ENCODE results near the gene LMO3. TPM values are rescaled to one million over a fixed set of nuclear protein-coding genes. Genes with fewer than 3 reads are reported as not detected.

The LMO3 gene
- total RNA-seq, 1 donor from 2014 or later: 0.98 TPM

DNA sequence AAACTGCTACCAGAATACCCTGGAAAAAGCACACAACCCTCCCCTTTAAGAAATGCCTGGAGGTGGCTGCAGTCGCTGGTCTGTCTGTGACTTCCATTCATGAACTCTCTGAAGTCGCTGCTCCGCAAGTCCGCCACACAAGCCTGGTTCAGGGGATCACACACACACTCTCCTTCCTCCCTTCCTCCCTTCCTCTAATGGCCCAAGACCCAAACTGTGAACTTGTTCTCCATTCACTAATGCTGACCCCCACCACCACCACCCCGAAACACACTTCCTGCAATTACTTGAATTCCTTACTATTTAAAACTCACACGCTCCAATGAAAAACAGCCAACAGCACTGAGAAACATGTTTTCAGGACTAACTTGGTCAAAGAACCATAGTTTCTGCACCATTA is 1.0 kb upstream of the LMO3 start:
- H3K4me1 Mint-ChIP-seq (ENCODE audit: low read depth, unreplicated experiment): peaks cover 12% of the 10 kb centered on the region
- FAIRE-seq (no peak), DNase-seq (ENCODE audit: low read depth) (no peak)
- Histone ChIP-seq H4K20me1 (ENCODE audit: insufficient read depth, low read length) (no peaks in the 10 kb centered on the region), H3K4me3 (ENCODE audit: insufficient read depth, low read depth, low read length) (peak overlapping the region; percentile 75), H3K9ac (ENCODE audit: low read length) (peak overlapping the region; percentile 70), H3K27me3 (ENCODE audit: insufficient read depth, low read length) (peaks cover 35% of the 10 kb centered on the region), H3K4me1 (ENCODE audit: insufficient read depth, low read length) (peaks cover 5% of the 10 kb centered on the region), H3K79me2 (ENCODE audit: insufficient read depth, low read length) (no peaks in the 10 kb centered on the region), H3K36me3 (ENCODE audit: insufficient read depth, low read length) (no peaks in the 10 kb centered on the region), H3K4me2 (ENCODE audit: low read length) (peak overlapping the region; percentile 98), H2AFZ (ENCODE audit: low read depth, low read length) (peak overlapping the region; percentile 78), H3K27ac (ENCODE audit: low read depth, low read length) (no peak overlapping the region), H3K9me3 (ENCODE audit: insufficient read depth, low read depth, low read length) (no peaks in the 10 kb centered on the region)
- H3K36me3 Mint-ChIP-seq (ENCODE audit: low read depth, unreplicated experiment): no peaks in the 10 kb centered on the region
- TF ChIP-seq, protein P1, sequence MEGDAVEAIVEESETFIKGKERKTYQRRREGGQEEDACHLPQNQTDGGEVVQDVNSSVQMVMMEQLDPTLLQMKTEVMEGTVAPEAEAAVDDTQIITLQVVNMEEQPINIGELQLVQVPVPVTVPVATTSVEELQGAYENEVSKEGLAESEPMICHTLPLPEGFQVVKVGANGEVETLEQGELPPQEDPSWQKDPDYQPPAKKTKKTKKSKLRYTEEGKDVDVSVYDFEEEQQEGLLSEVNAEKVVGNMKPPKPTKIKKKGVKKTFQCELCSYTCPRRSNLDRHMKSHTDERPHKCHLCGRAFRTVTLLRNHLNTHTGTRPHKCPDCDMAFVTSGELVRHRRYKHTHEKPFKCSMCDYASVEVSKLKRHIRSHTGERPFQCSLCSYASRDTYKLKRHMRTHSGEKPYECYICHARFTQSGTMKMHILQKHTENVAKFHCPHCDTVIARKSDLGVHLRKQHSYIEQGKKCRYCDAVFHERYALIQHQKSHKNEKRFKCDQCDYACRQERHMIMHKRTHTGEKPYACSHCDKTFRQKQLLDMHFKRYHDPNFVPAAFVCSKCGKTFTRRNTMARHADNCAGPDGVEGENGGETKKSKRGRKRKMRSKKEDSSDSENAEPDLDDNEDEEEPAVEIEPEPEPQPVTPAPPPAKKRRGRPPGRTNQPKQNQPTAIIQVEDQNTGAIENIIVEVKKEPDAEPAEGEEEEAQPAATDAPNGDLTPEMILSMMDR (IDR thresholded peaks at IDR 0.05; ENCODE audit: insufficient read depth, low read depth, low read length): no peak
- TF ChIP-seq EZH2 (IDR thresholded peaks at IDR 0.05; ENCODE audit: insufficient read depth, low read length): no peak
- peak overlapping the region; percentile 85 for H3K4me3 Mint-ChIP-seq (ENCODE audit: unreplicated experiment)
- H3K27ac Mint-ChIP-seq (ENCODE audit: unreplicated experiment): peak overlapping the region; percentile 4
- H3K27me3 Mint-ChIP-seq (ENCODE audit: low read depth, unreplicated experiment): peaks cover 36% of the 10 kb centered on the region
- H3K9me3 Mint-ChIP-seq (ENCODE audit: unreplicated experiment): no peaks in the 10 kb centered on the region

DNA sequence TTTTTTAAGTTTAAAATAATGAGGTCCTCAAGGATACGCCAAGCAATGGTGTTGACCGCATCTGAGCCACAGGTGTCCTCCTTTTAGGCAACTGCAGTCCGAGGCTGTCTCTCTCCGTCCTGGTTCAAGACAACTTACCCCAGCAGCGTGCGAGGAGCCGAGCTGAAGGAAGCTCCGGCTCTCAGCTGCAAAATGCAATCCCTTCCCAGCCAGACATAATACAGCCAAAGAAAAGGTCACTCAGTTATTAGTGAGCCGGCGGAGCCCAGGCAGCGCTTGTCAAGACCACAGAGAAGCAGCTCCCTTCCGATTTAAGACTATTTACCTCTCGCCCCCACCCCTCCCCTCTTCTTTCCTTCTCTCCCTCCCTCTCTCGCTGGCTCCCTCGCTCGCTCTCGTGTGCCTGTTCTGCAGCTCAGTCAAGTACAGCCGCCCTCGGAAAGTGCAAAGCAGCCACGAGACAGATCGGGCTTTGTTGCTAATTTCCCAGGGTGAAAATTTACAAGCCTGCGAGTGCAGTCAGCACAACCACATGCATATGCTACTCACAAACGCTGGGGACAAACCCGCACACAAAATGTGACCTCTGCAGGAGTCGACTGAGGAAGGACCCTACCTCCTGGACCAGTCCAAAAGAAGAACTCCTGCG is 363 bp upstream of the LMO3 start:
- H3K9me3 Mint-ChIP-seq (ENCODE audit: unreplicated experiment): no peaks in the 10 kb centered on the region
- Histone ChIP-seq H3K4me1 (ENCODE audit: insufficient read depth, low read length) (peaks cover 5% of the 10 kb centered on the region), H3K9me3 (ENCODE audit: insufficient read depth, low read depth, low read length) (no peaks in the 10 kb centered on the region), H3K4me2 (ENCODE audit: low read length) (peak overlapping the region; percentile 98), H3K36me3 (ENCODE audit: insufficient read depth, low read length) (no peaks in the 10 kb centered on the region), H2AFZ (ENCODE audit: low read depth, low read length) (peak overlapping the region; percentile 78), H3K27me3 (ENCODE audit: insufficient read depth, low read length) (peaks cover 35% of the 10 kb centered on the region), H3K27ac (ENCODE audit: low read depth, low read length) (no peak overlapping the region), H3K9ac (ENCODE audit: low read length) (peak overlapping the region; percentile 70), H3K79me2 (ENCODE audit: insufficient read depth, low read length) (no peaks in the 10 kb centered on the region), H4K20me1 (ENCODE audit: insufficient read depth, low read length) (no peaks in the 10 kb centered on the region), H3K4me3 (ENCODE audit: insufficient read depth, low read depth, low read length) (peak overlapping the region; percentile 75)
- no peak overlapping the region for H3K27ac Mint-ChIP-seq (ENCODE audit: unreplicated experiment)
- TF ChIP-seq, protein P1 (IDR thresholded peaks at IDR 0.05; ENCODE audit: insufficient read depth, low read depth, low read length): no peak
- H3K27me3 Mint-ChIP-seq (ENCODE audit: low read depth, unreplicated experiment): peaks cover 36% of the 10 kb centered on the region
- H3K4me3 Mint-ChIP-seq (ENCODE audit: unreplicated experiment): peak overlapping the region; percentile 85
- FAIRE-seq (no peak), DNase-seq (ENCODE audit: low read depth) (peak; percentile 27)
- H3K4me1 Mint-ChIP-seq (ENCODE audit: low read depth, unreplicated experiment): peaks cover 12% of the 10 kb centered on the region
- no peaks in the 10 kb centered on the region for H3K36me3 Mint-ChIP-seq (ENCODE audit: low read depth, unreplicated experiment)

DNA sequence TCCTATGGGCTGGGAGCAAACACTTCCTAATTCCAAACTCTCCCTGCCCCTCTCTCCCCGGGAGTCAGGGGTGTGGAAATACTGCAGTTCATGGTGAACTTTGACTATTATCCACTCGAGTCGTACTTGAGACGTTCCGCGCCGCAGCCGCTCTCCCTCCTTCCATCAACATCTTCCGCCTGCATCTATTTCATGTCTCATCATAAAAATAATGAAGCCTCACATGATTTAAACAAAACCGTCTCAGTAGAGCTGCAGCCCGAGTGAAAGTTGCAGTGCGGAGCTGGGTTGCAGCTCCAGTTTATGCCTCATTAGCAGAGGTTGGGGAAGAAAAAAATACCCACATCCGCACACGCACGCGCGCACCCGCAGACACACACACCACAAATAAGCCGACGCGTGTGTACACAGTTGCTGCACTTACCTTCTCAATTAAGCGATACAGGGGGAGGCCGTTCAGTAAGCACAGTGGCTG is 283 bp downstream of the LMO3 start:
- peak overlapping the region; percentile 70 for H3K9ac ChIP-seq (ENCODE audit: low read length)
- peak; percentile 24 for DNase-seq (ENCODE audit: low read depth)

More for the DNA sequence above, 283 bp downstream of the LMO3 start:
- Mint-ChIP-seq H3K4me1 (ENCODE audit: low read depth, unreplicated experiment) (peaks cover 12% of the 10 kb centered on the region), H3K27me3 (ENCODE audit: low read depth, unreplicated experiment) (peaks cover 33% of the 10 kb centered on the region), H3K4me3 (ENCODE audit: unreplicated experiment) (peak overlapping the region; percentile 85), H3K27ac (ENCODE audit: unreplicated experiment) (no peak overlapping the region), H3K36me3 (ENCODE audit: low read depth, unreplicated experiment) (no peaks in the 10 kb centered on the region), H3K9me3 (ENCODE audit: unreplicated experiment) (no peaks in the 10 kb centered on the region)
- Histone ChIP-seq H3K36me3 (ENCODE audit: insufficient read depth, low read length) (no peaks in the 10 kb centered on the region), H3K27me3 (ENCODE audit: insufficient read depth, low read length) (peaks cover 35% of the 10 kb centered on the region), H3K9me3 (ENCODE audit: insufficient read depth, low read depth, low read length) (no peaks in the 10 kb centered on the region), H3K4me2 (ENCODE audit: low read length) (peak overlapping the region; percentile 98), H4K20me1 (ENCODE audit: insufficient read depth, low read length) (no peaks in the 10 kb centered on the region), H3K4me3 (ENCODE audit: insufficient read depth, low read depth, low read length) (peak overlapping the region; percentile 75), H3K79me2 (ENCODE audit: insufficient read depth, low read length) (no peaks in the 10 kb centered on the region), H2AFZ (ENCODE audit: low read depth, low read length) (peak overlapping the region; percentile 78), H3K4me1 (ENCODE audit: insufficient read depth, low read length) (peaks cover 5% of the 10 kb centered on the region), H3K27ac (ENCODE audit: low read depth, low read length) (no peak overlapping the region)
- no peak for FAIRE-seq
- TF ChIP-seq, protein P1 (IDR thresholded peaks at IDR 0.05; ENCODE audit: insufficient read depth, low read depth, low read length): no peak
- peak; percentile 22 for TF ChIP-seq EZH2 (IDR thresholded peaks at IDR 0.05; ENCODE audit: insufficient read depth, low read length)

All from astrocyte (in vitro differentiated cells and primary cell).